ENCODE measurements around the gene OCSTAMP.

DNA sequence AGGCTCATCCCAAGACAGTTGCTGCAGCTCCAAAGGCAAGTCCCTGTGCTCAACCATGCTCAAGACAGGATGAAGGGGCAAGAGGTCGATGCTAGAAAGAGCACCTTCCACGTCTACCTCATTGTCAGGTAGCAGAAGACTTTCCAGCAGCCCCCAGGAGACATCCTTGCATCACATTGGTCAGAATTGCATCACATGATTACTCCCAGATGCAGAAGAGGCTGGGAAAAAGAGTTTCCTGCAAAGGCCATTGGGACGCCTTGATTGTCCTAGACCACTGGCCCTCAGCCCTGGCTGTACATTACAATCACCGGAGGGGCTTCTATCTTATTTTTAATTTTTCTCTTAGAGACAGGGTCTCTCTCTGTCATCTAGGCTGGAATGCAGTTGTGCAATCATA lies 19.8 kb downstream of the OCSTAMP start:
- TF ChIP-seq, protein P1, sequence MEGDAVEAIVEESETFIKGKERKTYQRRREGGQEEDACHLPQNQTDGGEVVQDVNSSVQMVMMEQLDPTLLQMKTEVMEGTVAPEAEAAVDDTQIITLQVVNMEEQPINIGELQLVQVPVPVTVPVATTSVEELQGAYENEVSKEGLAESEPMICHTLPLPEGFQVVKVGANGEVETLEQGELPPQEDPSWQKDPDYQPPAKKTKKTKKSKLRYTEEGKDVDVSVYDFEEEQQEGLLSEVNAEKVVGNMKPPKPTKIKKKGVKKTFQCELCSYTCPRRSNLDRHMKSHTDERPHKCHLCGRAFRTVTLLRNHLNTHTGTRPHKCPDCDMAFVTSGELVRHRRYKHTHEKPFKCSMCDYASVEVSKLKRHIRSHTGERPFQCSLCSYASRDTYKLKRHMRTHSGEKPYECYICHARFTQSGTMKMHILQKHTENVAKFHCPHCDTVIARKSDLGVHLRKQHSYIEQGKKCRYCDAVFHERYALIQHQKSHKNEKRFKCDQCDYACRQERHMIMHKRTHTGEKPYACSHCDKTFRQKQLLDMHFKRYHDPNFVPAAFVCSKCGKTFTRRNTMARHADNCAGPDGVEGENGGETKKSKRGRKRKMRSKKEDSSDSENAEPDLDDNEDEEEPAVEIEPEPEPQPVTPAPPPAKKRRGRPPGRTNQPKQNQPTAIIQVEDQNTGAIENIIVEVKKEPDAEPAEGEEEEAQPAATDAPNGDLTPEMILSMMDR (IDR thresholded peaks at IDR 0.05; ENCODE audit: insufficient read depth, low read length), result no peak
- TF ChIP-seq GABPA (IDR thresholded peaks at IDR 0.05; ENCODE audit: low read depth) (no peak), POLR2AphosphoS5 (IDR thresholded peaks at IDR 0.05; ENCODE audit: low read depth) (no peak), SPI1 (IDR thresholded peaks at IDR 0.05; ENCODE audit: borderline replicate concordance, low read depth) (no peak)
- TF ChIP-seq, protein P2, sequence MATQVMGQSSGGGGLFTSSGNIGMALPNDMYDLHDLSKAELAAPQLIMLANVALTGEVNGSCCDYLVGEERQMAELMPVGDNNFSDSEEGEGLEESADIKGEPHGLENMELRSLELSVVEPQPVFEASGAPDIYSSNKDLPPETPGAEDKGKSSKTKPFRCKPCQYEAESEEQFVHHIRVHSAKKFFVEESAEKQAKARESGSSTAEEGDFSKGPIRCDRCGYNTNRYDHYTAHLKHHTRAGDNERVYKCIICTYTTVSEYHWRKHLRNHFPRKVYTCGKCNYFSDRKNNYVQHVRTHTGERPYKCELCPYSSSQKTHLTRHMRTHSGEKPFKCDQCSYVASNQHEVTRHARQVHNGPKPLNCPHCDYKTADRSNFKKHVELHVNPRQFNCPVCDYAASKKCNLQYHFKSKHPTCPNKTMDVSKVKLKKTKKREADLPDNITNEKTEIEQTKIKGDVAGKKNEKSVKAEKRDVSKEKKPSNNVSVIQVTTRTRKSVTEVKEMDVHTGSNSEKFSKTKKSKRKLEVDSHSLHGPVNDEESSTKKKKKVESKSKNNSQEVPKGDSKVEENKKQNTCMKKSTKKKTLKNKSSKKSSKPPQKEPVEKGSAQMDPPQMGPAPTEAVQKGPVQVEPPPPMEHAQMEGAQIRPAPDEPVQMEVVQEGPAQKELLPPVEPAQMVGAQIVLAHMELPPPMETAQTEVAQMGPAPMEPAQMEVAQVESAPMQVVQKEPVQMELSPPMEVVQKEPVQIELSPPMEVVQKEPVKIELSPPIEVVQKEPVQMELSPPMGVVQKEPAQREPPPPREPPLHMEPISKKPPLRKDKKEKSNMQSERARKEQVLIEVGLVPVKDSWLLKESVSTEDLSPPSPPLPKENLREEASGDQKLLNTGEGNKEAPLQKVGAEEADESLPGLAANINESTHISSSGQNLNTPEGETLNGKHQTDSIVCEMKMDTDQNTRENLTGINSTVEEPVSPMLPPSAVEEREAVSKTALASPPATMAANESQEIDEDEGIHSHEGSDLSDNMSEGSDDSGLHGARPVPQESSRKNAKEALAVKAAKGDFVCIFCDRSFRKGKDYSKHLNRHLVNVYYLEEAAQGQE (IDR thresholded peaks at IDR 0.05; ENCODE audit: insufficient replicate concordance, low read depth), result no peak
